WTC11 (cell line): ENCODE measurements around the gene HPCA. TPM values are rescaled to one million over a fixed set of nuclear protein-coding genes. Genes with fewer than 3 reads are reported as not detected.

Source experiments
- ATAC-seq: fragments of 200-7000 bp; cut with Tn5 transposase; 2 replicates; pipeline ENCODE4 v1.10.0; 2021; ENCODE audit warnings: mild to moderate bottlenecking, moderate library complexity
- CTCF ChIA-PET: fragments of 300-600 bp; sonication (Branson Sonifier 250); formaldehyde crosslinking; loops from one replicate; lab custom pipeline; 2021; ENCODE audit warnings: antibody characterized with exemption; lab: Charles Lee
- POLR2A ChIA-PET: fragments of 350-600 bp; sonication (Branson Sonifier 250); formaldehyde crosslinking; loops from one replicate; lab custom pipeline; 2021; ENCODE audit warnings: antibody characterized with exemption; lab: Charles Lee
- DNase-seq: peaks from one replicate; pipeline ENCODE4 v3.0.0; 2021; ENCODE audit warnings: low spot score
- H3K27ac Mint-ChIP-seq: 2 replicates; pipeline ENCODE4 v1.8.0; 2021; ENCODE audit warnings: mixed read lengths
- H3K27me3 Mint-ChIP-seq: 2 replicates; pipeline ENCODE4 v1.8.0; 2021; ENCODE audit warnings: low read depth, mild to moderate bottlenecking, moderate library complexity, mixed read lengths
- H3K36me3 Mint-ChIP-seq: 2 replicates; pipeline ENCODE4 v1.8.0; 2021; ENCODE audit warnings: mixed read lengths
- H3K4me1 Mint-ChIP-seq: 2 replicates; pipeline ENCODE4 v1.8.0; 2022; ENCODE audit warnings: mixed read lengths
- H3K4me3 Mint-ChIP-seq: 2 replicates; pipeline ENCODE4 v1.8.0; 2021; ENCODE audit warnings: mild to moderate bottlenecking, moderate library complexity, mixed read lengths
- H3K9me3 Mint-ChIP-seq: 2 replicates; pipeline ENCODE4 v1.8.0; 2021; ENCODE audit warnings: mixed read lengths
- CREB1 ChIP-seq: sonication (generic); formaldehyde crosslinking; IDR thresholded peaks from 2 replicates; pipeline ENCODE4 v1.8.0; 2023; ENCODE audit warnings: mild to moderate bottlenecking, missing genetic modification reagents
- E2F5 ChIP-seq: sonication (generic); formaldehyde crosslinking; IDR thresholded peaks from 2 replicates; pipeline ENCODE4 v1.8.1; 2022; ENCODE audit warnings: mild to moderate bottlenecking, moderate library complexity, missing genetic modification reagents
- ESRRA ChIP-seq: sonication (generic); formaldehyde crosslinking; IDR thresholded peaks from 2 replicates; pipeline ENCODE4 v1.8.1; 2022; ENCODE audit warnings: mild to moderate bottlenecking, missing genetic modification reagents, borderline replicate concordance
- JUN ChIP-seq: sonication (generic); formaldehyde crosslinking; IDR thresholded peaks from 2 replicates; pipeline ENCODE4 v1.8.0; 2023; ENCODE audit warnings: mild to moderate bottlenecking, missing genetic modification reagents
- NFATC4 ChIP-seq: fragments of 250-450 bp; sonication (Bioruptor Pico); IDR thresholded peaks from 2 replicates; pipeline ENCODE4 v1.9.0; 2021; ENCODE audit warnings: mild to moderate bottlenecking
- NFYB ChIP-seq: sonication (generic); formaldehyde crosslinking; conservative IDR thresholded peaks from 2 replicates; pipeline ENCODE4 v1.8.0; 2022; ENCODE audit warnings: low read depth, missing genetic modification reagents
- TP53 ChIP-seq: sonication (generic); formaldehyde crosslinking; IDR thresholded peaks from 2 replicates; pipeline ENCODE4 v1.8.1; 2023; ENCODE audit warnings: mild to moderate bottlenecking, missing genetic modification reagents
- ZBTB21 ChIP-seq: sonication (generic); formaldehyde crosslinking; IDR thresholded peaks from 2 replicates; pipeline ENCODE4 v1.8.1; 2023; ENCODE audit warnings: mild to moderate bottlenecking, missing genetic modification reagents, borderline replicate concordance
- ZNF138 ChIP-seq: sonication (generic); formaldehyde crosslinking; conservative IDR thresholded peaks from 2 replicates; pipeline ENCODE4 v1.8.1; 2022; ENCODE audit warnings: mild to moderate bottlenecking, moderate library complexity, missing genetic modification reagents
- ZNF232 ChIP-seq: sonication (generic); formaldehyde crosslinking; IDR thresholded peaks from 2 replicates; pipeline ENCODE4 v1.8.0; 2022; ENCODE audit warnings: mild to moderate bottlenecking, missing genetic modification reagents
- ZNF317 ChIP-seq: sonication (generic); formaldehyde crosslinking; IDR thresholded peaks from 2 replicates; pipeline ENCODE4 v1.8.1; 2023; ENCODE audit warnings: low read depth, mild to moderate bottlenecking, moderate library complexity, missing genetic modification reagents, borderline replicate concordance
- ZNF425 ChIP-seq: fragments of 250-450 bp; sonication (Bioruptor Pico); conservative IDR thresholded peaks from 2 replicates; pipeline ENCODE4 v1.9.0; 2021; ENCODE audit warnings: mild to moderate bottlenecking
- ZNF671 ChIP-seq: fragments of 250-450 bp; sonication (Bioruptor Pico); IDR thresholded peaks from 2 replicates; pipeline ENCODE4 v1.8.0; 2021; ENCODE audit warnings: mild to moderate bottlenecking
- ZSCAN18 ChIP-seq: fragments of 250-450 bp; sonication (Bioruptor Pico); IDR thresholded peaks from 2 replicates; pipeline ENCODE4 v2.1.2; 2022; ENCODE audit warnings: mild to moderate bottlenecking, moderate library complexity
- total RNA-seq: library from RNA; stranded (reverse); gene quantifications from 3 replicates; pipeline ENCODE4 v1.2.3, GENCODE V29; 2021
- TF ChIP-seq, protein P1 (sequence below): fragments of 250-450 bp; sonication (Bioruptor Pico); IDR thresholded peaks from 2 replicates; pipeline ENCODE4 v1.9.0; 2021; ENCODE audit warnings: mild to moderate bottlenecking, borderline replicate concordance
- TF ChIP-seq, protein P2 (sequence below): fragments of 250-450 bp; sonication (Bioruptor Pico); IDR thresholded peaks from 2 replicates; pipeline ENCODE4 v1.9.0; 2021; ENCODE audit warnings: mild to moderate bottlenecking
- TF ChIP-seq, protein P3 (sequence below): fragments of 250-450 bp; sonication (Bioruptor Pico); IDR thresholded peaks from 2 replicates; pipeline ENCODE4 v1.9.0; 2021; ENCODE audit warnings: moderate library complexity, mild to moderate bottlenecking, inconsistent platforms, borderline replicate concordance

Gene HPCA
- total RNA-seq, 1 experiment from 2014 or later = 1.9 TPM

GRCh38 chr1:32896451-32896850, 10.2 kb downstream of the HPCA start:
- ATAC-seq = no peak
- Mint-ChIP-seq H3K4me3 (no peak overlapping the region), H3K27ac (no peak overlapping the region), H3K4me1 (peaks cover 16% of the 10 kb centered on the region), H3K9me3 (peaks cover 7% of the 10 kb centered on the region), H3K36me3 (no peaks in the 10 kb centered on the region)
- DNase-seq = no peak
- CTCF ChIA-PET = interaction anchor here (1.9 kb wide), 1 partner anchor 10 kb away, joined by 6 read pairs; no protein-coding TSS in a partner anchor
- TF ChIP-seq, protein P1, sequence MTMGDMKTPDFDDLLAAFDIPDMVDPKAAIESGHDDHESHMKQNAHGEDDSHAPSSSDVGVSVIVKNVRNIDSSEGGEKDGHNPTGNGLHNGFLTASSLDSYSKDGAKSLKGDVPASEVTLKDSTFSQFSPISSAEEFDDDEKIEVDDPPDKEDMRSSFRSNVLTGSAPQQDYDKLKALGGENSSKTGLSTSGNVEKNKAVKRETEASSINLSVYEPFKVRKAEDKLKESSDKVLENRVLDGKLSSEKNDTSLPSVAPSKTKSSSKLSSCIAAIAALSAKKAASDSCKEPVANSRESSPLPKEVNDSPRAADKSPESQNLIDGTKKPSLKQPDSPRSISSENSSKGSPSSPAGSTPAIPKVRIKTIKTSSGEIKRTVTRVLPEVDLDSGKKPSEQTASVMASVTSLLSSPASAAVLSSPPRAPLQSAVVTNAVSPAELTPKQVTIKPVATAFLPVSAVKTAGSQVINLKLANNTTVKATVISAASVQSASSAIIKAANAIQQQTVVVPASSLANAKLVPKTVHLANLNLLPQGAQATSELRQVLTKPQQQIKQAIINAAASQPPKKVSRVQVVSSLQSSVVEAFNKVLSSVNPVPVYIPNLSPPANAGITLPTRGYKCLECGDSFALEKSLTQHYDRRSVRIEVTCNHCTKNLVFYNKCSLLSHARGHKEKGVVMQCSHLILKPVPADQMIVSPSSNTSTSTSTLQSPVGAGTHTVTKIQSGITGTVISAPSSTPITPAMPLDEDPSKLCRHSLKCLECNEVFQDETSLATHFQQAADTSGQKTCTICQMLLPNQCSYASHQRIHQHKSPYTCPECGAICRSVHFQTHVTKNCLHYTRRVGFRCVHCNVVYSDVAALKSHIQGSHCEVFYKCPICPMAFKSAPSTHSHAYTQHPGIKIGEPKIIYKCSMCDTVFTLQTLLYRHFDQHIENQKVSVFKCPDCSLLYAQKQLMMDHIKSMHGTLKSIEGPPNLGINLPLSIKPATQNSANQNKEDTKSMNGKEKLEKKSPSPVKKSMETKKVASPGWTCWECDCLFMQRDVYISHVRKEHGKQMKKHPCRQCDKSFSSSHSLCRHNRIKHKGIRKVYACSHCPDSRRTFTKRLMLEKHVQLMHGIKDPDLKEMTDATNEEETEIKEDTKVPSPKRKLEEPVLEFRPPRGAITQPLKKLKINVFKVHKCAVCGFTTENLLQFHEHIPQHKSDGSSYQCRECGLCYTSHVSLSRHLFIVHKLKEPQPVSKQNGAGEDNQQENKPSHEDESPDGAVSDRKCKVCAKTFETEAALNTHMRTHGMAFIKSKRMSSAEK (CRISPR knock-in tag) = no peak
- TF ChIP-seq ZNF138 (CRISPR knock-in tag) (no peak), TP53 (CRISPR knock-in tag) (no peak), JUN (no peak), ZNF425 (CRISPR knock-in tag) (no peak), ZNF317 (no peak), ESRRA (no peak), ZSCAN18 (no peak), NFATC4 (no peak), ZNF671 (CRISPR knock-in tag) (no peak), CREB1 (CRISPR knock-in tag) (no peak), E2F5 (CRISPR knock-in tag) (no peak)
- TF ChIP-seq, protein P2, sequence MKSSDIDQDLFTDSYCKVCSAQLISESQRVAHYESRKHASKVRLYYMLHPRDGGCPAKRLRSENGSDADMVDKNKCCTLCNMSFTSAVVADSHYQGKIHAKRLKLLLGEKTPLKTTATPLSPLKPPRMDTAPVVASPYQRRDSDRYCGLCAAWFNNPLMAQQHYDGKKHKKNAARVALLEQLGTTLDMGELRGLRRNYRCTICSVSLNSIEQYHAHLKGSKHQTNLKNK (CRISPR knock-in tag) = no peak
- TF ChIP-seq, all 79 proteins: peak for 0
- peaks cover 51% of the 10 kb centered on the region for H3K27me3 Mint-ChIP-seq
- POLR2A ChIA-PET = no interaction called here

- TF ChIP-seq, protein P3, sequence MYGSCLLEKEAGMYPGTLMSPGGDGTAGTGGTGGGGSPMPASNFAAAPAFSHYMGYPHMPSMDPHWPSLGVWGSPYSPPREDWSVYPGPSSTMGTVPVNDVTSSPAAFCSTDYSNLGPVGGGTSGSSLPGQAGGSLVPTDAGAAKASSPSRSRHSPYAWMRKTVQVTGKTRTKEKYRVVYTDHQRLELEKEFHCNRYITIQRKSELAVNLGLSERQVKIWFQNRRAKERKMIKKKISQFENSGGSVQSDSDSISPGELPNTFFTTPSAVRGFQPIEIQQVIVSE (CRISPR knock-in tag) = no peak
- TF ChIP-seq NFYB (CRISPR knock-in tag) (no peak), ZBTB21 (CRISPR knock-in tag) (no peak), ZNF232 (no peak)
- TF ChIP-seq, protein P1 (CRISPR knock-in tag) = no peak
- ChIA-PET POLR2A (no interaction called here), CTCF (interaction anchor here (0.8 to 4.4 kb wide), 3 partner anchors 11 to 22 kb away, joined by 5 to 14 read pairs (median 6); no protein-coding TSS in a partner anchor)
- Mint-ChIP-seq H3K36me3 (no peaks in the 10 kb centered on the region), H3K27ac (no peak overlapping the region), H3K9me3 (peaks cover 4% of the 10 kb centered on the region), H3K4me1 (peaks cover 18% of the 10 kb centered on the region), H3K27me3 (peaks cover 51% of the 10 kb centered on the region), H3K4me3 (no peak overlapping the region)
- no peak for DNase-seq
- no peak for ATAC-seq
These were observed 11.1 kb downstream of the HPCA start for GRCh38 chr1:32897082-32898049.
